Measurements from ENCODE around the gene PRPSAP1.

DNA sequence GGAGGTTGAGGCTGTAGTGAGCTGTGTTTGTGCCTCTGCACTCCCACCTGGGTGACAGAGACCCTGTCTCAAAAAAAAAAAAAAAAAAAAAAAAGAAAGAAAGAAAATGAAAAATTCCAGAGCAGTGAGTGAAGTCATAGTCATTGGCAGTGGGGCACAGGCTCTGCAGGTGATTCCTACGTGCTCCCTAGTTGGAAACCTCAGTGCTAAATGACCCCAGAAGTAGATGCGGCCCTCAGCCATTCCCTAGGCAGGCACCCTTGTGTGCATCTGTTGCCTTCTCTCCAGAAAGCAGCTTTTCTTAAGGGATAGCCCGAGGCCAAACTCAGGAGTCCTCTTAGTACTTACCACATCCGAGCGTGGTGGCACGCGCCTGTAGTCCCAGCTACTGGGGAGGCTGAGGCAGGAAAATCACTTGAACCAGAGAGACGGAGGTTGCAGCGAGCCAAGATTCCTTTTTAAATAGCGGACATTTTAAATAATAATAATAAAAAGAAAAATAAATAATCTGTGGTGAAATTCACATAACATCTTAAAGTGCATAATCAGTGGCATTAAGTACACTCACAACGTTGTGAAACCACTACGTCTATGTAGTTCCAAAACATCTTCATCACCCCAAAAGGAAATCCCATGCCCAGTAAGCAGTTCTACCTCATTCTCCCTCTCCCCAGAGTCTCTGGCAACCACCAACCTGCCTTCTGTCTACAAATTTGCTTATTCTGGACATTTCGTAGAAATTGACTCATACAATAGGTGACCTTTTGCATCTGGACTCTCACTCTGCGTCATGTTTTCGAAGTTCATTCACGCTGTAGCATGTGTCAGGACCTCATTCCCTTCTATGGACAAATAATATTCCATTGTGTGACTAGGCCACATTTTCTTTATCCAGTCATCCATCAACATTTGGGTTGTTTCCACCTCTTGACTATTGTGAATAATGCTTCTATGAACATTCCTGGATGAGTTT lies 18.2 kb upstream of the PRPSAP1 start:
- TF ChIP-seq CTCF (conservative IDR thresholded peaks at IDR 0.05), result no peak
- no peak for TF ChIP-seq EZH2 (IDR thresholded peaks at IDR 0.05; ENCODE audit: low read depth)
